Tibial artery (tissue), 4 donors: ENCODE results near the gene LRFN2.

Experiments used
- DNase-seq, 2 donors: peaks; one replicate each; pipeline ENCODE4 v3.0.0-alpha.2; 2019
- H3K27ac ChIP-seq, 2 donors: fragments of 200-600 bp; sonication (generic) in 1 of 2; 1 replicate in 1 of 2; 2 replicates in 1 of 2; pipeline ENCODE4 v1.5.1; 2018 to 2019; ENCODE audit warnings: mild to moderate bottlenecking in 1 of 2
- H3K27me3 ChIP-seq, 2 donors: fragments of 200-600 bp; sonication (generic) in 1 of 2; one replicate each; pipeline versions ENCODE4 v1.5.1 to v1.6.0; 2016 to 2019
- H3K36me3 ChIP-seq, 3 donors: fragments of 200-600 bp; sonication (generic) in 2 of 3; one replicate each; pipeline ENCODE4 v1.5.1; 2016 to 2019; ENCODE audit warnings: mild to moderate bottlenecking in 2 of 3
- H3K4me1 ChIP-seq, 4 donors: fragments of 200-600 bp; sonication (generic) in 2 of 4; 1 replicate in 3 of 4; 2 replicates in 1 of 4; pipeline ENCODE4 v1.5.1; 2016 to 2019
- H3K4me3 ChIP-seq, 2 donors: fragments of 200-600 bp; sonication (generic) in 1 of 2; 1 replicate in 1 of 2; 2 replicates in 1 of 2; pipeline ENCODE4 v1.5.1; 2018 to 2019; ENCODE audit warnings: mild to moderate bottlenecking in 2 of 2
- H3K9me3 ChIP-seq, 3 donors: fragments of 200-600 bp; sonication (generic) in 1 of 3; one replicate each; pipeline ENCODE4 v1.5.1; 2016 to 2019
- intact Hi-C: fragments of 100-400 bp; cut with DNase I; formaldehyde crosslinking; loops from one replicate; pipeline ENCODE4 v1.15.0; 2023; ENCODE audit warnings: low total_unique reads
- TF ChIP-seq, protein P1 (sequence below), 2 experiments: fragments of 200-600 bp in 1 of 2; fragments of 450-650 bp in 1 of 2; IDR thresholded peaks; one replicate each; pipeline ENCODE4 v1.5.1; 2017 to 2019; ENCODE audit warnings: antibody characterized with exemption in 2 of 2, mild to moderate bottlenecking in 1 of 2, moderate library complexity in 1 of 2

The LRFN2 gene

DNA sequence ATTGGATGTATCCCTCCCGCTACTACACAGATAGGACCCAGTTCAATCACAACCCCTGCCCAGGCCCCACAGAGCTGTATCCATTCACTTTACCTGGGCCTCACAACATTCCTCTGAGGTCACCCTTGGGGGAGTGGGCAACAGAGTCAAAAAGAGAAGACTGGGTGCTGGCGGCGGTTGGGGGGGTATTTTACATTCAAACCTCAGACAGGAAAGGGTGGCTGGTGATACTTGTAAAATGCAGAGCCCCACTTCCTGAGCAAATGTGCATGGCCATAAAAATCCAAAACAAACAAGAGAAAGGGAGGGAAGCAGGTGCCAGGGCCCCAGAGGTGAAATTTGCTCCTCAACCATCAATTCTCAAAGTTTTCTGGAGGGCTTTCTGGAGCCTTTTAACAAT is 3.5 kb downstream of the LRFN2 start:
- Histone ChIP-seq H3K27ac (no peak overlapping the region), H3K4me1 (peaks cover 0 to 25% (median 20%) of the 10 kb centered on the region in 4 donors), H3K27me3 (peaks cover 0 to 47% of the 10 kb centered on the region in 2 donors), H3K36me3 (no peaks in the 10 kb centered on the region), H3K4me3 (no peak overlapping the region), H3K9me3 (no peaks in the 10 kb centered on the region)
- TF ChIP-seq, protein P1, sequence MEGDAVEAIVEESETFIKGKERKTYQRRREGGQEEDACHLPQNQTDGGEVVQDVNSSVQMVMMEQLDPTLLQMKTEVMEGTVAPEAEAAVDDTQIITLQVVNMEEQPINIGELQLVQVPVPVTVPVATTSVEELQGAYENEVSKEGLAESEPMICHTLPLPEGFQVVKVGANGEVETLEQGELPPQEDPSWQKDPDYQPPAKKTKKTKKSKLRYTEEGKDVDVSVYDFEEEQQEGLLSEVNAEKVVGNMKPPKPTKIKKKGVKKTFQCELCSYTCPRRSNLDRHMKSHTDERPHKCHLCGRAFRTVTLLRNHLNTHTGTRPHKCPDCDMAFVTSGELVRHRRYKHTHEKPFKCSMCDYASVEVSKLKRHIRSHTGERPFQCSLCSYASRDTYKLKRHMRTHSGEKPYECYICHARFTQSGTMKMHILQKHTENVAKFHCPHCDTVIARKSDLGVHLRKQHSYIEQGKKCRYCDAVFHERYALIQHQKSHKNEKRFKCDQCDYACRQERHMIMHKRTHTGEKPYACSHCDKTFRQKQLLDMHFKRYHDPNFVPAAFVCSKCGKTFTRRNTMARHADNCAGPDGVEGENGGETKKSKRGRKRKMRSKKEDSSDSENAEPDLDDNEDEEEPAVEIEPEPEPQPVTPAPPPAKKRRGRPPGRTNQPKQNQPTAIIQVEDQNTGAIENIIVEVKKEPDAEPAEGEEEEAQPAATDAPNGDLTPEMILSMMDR (IDR thresholded peaks at IDR 0.05) = no peak
- intact Hi-C loops = no loop called here
- no peak for DNase-seq

DNA sequence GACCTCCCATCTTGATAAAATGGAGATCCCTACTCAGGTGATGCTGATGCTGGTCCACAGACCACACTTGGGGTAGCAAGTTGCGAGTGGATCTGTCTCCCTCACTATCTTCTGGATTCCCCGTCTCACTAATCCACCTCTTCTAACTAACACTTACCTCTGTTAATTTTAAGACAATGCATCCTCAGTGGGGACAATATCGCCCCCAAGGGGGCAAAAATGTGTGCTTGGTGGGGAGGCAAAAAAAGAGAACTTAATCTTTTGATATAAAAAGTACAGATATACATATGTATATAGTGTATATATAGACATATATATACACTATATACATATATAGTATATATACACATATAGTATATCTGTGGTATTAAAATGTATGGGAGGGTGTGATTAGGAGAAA is 4.3 kb downstream of the LRFN2 start:
- Histone ChIP-seq H3K36me3 (no peaks in the 10 kb centered on the region), H3K4me3 (no peak overlapping the region), H3K9me3 (no peaks in the 10 kb centered on the region), H3K27ac (no peak overlapping the region), H3K4me1 (peaks cover 0 to 20% (median 17%) of the 10 kb centered on the region in 4 donors), H3K27me3 (peaks cover 0 to 45% of the 10 kb centered on the region in 2 donors)
- DNase-seq = no peak
- intact Hi-C loops = no loop called here
- TF ChIP-seq, protein P1 (IDR thresholded peaks at IDR 0.05) = no peak

DNA sequence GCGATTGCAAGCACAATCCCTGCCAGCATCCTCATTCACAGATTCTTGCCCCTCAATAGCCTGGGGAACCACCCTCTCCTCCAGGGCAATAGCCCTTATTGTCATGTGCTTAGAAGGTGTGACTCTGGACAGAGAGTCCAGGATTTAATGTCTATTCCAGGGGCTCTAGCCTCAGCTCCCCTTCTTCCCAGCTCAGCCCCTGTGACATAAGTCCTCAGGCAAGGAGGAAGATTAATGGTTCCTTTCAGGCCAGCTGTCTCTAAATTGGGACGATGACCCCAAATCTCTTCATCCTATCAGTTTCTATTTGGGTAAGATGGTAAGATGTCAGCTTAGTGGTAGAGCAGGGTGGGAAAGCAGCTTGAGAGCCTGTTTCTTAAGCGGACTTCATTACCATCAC is 8.1 kb downstream of the LRFN2 start:
- H3K4me1 ChIP-seq = no peaks in the 10 kb centered on the region
- intact Hi-C loops = no loop called here
- peaks cover 0 to 18% of the 10 kb centered on the region in 2 donors for H3K27me3 ChIP-seq
- H3K36me3 ChIP-seq = no peaks in the 10 kb centered on the region
- no peak for DNase-seq
- TF ChIP-seq, protein P1 (IDR thresholded peaks at IDR 0.05) = no peak
- H3K27ac ChIP-seq = no peak overlapping the region
- H3K9me3 ChIP-seq = no peaks in the 10 kb centered on the region
- H3K4me3 ChIP-seq = no peak overlapping the region

DNA sequence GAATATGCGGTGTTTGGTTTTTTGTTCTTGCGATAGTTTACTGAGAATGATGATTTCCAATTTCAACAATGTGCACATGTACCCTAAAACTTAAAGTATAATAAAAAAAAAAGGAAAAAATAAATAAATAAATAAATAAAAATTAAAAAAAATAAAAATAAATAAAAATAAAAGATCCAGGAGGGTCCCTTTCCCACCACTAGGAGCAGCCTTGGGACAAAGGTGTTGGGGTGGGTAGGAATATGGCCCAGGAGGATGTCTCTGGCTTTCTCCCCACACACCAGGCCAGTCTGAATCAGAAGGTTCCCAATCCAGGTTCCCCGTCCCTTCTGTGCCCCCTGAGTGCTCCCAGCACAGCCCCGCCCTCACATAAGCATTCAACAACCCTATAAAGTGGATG is 9.5 kb downstream of the LRFN2 start:
- H3K27ac ChIP-seq = no peak overlapping the region

DNA sequence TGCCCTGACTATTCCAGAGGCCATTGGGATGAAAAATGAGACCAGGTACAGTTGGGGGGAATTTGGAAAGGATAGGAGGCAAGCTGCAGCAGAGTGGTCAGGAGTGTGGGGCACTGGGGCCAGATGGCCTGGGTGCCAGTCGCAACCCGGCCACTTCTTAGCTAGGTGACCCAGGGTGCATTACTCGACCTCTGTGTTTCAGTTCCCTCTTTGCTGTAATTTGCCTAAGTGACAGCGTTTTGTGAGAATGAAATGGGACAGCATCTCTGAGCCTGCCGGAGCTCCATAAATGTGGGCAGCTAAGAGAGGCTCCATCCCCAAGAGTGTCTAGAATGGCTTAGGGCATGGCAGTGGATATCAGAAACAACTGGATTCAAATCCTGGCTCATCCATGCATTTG is 13.9 kb downstream of the LRFN2 start:
- no peaks in the 10 kb centered on the region for H3K36me3 ChIP-seq
- no peaks in the 10 kb centered on the region for H3K9me3 ChIP-seq
- H3K27ac ChIP-seq = no peak overlapping the region
- H3K4me1 ChIP-seq = no peaks in the 10 kb centered on the region
- intact Hi-C loops = no loop called here
- H3K4me3 ChIP-seq = no peak overlapping the region
- TF ChIP-seq, protein P1 (IDR thresholded peaks at IDR 0.05) = no peak
- no peak for DNase-seq
- peaks cover 0 to 3% of the 10 kb centered on the region in 2 donors for H3K27me3 ChIP-seq

More for the DNA sequence above, 9.5 kb downstream of the LRFN2 start:
- intact Hi-C loops = no loop called here
- DNase-seq = no peak
- Histone ChIP-seq H3K9me3 (no peaks in the 10 kb centered on the region), H3K27me3 (peaks cover 0 to 10% of the 10 kb centered on the region in 2 donors), H3K4me1 (no peaks in the 10 kb centered on the region), H3K4me3 (no peak overlapping the region), H3K36me3 (no peaks in the 10 kb centered on the region)
- TF ChIP-seq, protein P1 (IDR thresholded peaks at IDR 0.05) = no peak
